GM10847 (cell line): Measurements from ENCODE around the gene TAAR9.

Source experiments
- POLR2A ChIP-seq: IDR thresholded peaks from 2 replicates; pipeline ENCODE4 v1.6.1; 2011; ENCODE audit not compliant: insufficient read length; ENCODE audit errors: extremely low read depth

Gene TAAR9

DNA sequence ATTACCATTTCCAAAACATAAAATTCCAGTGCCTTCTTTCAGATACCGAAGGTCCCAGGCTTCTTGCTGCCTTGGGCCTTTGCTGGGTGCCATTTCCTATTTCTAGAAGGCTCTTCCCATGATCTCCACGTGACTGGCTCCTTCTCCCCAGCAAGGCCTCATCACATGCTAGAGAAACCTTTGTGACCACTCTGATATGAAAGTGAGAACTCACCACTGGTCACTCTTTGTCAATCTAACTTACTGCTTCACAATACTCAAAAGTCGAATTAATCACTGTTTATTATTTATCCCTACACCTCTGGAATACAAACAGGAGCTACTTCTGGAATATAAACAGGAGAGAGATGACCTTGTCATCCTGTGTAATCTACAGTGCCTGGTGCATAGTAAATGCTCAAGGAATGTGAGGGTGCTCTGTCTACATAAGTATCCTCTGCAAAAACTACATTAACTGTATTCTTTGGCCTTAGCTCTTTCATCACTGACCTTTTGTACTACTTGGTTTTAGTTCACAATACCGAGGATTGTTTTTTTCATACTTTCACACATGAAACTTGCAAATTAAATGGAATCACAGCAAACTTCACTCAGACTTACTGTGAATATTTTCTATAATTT lies 26.8 kb upstream of the TAAR9 start:
- TF ChIP-seq POLR2A = no peak

DNA sequence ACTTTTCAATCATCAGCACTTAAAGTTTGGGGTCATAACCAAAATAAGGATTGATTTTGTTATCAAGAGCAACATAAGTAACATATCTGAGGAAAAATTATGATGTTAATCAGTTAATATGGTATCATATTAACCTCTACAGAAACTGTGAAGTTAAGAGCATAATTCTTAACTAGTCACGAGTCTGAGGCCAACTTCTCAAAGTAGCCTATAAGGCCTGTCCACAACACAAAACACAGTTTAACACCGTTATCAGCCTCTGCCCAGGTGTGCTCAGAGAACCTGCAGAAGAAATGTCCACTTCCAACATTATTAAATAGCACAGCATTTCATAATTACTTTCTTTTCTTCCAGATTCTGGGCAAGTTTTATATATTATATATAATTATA lies 26.3 kb upstream of the TAAR9 start:
- no peak for TF ChIP-seq POLR2A

DNA sequence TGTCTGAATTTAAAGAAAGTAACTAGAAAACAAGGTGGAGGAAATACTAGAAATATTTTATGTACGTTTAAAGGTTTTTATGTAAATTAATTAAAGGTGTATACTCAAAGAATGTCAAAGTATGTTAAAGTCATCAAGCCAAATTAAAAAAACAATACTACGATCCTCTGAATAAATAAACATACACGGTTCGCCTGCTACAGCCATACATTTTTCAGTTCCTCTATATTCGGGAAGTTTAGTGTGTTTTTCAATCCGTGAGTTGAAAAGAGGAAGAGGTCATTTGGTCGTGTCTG lies 25.8 kb upstream of the TAAR9 start:
- TF ChIP-seq POLR2A = no peak

DNA sequence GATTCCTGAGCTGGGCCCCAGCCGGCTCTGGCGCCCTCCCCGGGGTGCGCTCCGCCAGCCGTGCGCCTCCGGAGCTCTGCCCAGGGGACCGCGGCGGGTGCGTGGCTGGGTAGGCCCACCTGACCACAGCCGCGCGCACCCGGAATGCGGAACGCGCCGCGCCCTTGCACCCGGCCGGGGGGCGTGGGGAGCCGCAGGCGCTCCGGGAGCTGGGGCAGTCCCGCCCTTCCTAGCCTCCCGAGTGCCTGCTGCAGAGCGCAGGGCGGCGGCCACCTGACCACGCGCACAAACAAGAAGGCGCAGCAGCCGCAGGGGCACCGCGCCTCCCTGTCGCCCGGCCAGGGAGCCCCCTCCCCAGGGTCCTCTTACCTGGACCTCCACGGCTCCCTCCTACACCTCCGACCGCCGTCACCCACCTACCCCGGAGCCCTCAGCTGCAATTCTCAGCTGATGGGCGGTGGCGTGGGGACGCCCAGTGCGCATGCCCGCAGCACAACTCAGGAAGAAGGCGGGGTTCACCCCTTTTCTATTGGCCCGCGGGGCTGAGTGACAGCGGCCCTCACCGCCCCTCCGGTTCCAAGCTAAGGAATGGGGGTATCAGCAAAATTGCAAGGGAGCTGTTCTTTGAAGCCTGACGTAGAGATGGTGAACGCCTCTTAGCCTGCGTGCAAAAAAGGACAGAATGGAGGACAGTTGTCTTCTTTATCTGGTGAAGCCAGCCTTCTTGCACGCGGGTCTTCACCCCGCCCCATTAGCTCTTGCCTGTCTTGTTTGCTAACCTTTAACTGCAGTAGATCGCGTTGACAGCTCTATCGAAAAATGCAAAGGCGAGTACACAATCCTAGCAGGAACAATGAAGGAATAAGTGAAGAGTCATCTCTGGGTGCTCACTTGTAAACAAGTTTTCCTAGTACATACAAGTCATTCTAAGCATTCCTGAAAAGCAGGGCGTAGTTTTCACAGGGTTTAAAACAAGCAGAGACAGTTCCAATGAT lies 25.1 kb upstream of the TAAR9 start, which contains the start of gene STX7:
STX7 (minus strand) TSS at position 479 of the 995 bp plus-strand sequence. CDS start 9,586 bp downstream, outside the sequence.
- TF ChIP-seq POLR2A = peak; percentile 77

DNA sequence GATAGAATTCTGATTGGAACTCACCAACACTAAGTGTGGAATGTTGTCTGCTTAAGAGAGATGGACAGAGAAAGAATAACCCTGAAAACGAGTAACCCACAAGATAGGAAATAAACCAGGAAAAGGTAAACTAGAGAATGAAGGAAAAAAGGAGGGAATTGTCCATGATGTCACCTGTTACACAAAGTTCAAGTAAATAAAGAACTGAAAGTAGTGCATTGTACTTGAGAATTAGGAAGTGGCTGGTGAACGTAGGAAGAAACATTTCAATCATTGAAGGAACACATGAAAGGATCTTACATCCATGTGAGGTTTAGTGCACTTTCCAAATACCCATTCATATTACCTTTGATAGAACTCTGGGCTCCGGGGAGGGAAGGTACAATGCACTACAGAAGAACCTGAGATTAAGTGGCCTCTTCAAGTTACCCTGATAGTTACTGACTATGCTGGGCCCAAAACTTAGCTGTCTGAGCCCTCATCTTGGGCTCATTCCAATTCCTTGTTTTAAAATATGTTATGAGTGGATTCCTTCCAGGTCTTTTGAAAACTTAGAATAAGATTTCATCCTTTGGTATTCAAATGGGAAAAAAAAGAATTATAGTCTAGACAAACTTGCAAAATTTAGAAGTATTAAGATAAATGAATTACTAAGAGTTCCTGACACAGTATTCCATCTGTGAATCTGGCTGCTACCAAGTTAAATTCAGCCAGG lies 24.1 kb upstream of the TAAR9 start:
- no peak for TF ChIP-seq POLR2A

DNA sequence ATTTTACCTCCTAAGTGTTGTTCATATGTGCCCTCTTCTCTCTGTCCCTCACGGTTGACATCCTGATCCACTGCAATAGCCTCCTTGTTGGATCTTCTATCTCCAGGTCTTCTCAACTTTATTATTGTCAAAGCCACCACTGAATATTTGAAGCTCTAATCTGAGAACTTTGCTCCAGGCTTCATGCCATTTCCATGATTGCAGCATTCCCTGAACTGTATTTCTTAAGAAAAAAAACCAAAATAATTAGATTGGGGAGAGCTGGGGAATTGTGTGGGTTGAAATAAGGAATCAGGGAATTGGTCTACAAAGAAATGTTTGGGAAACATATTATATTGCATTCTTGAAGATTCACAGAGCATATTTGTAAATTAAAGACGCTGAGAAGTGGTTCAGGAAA lies 22.7 kb upstream of the TAAR9 start:
- no peak for TF ChIP-seq POLR2A

DNA sequence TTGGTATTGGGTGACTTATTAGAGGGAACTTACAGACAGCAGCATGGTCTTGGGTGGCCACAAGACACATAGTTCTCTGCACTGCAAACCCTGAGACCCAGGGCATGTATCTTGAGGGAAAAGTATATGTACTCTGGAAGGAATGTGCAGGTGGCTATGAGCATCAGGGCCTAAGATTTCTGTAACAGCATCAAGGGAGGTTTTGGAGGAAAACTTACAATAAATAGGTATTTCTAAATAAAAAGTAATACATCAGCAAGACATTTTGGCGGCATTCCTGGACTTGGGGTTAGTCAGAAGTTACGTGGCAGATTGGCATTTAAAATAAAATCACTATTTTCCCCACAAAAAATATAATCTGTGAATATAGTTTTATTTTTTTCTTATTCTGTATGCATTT lies 17.1 kb upstream of the TAAR9 start:
- TF ChIP-seq POLR2A = no peak

DNA sequence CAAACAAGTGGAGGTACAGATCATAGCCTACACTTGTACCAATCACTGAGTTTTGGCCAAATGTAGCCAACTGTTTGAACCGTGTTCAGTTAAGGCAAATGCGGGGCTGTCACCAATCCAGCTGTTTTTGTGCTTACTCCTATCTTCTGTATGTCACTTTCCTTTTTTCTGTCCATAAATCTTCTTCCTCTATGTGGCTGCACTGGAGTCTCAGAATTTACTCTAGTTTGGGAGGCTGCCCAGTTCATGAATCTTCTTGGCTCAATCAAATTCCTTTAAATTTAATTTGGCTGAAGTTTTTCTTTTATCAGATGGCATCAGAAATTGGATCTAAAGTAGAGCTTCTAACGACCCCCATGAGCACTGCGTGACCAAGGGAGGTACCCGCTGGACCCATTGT lies 13.4 kb upstream of the TAAR9 start:
- no peak for TF ChIP-seq POLR2A

DNA sequence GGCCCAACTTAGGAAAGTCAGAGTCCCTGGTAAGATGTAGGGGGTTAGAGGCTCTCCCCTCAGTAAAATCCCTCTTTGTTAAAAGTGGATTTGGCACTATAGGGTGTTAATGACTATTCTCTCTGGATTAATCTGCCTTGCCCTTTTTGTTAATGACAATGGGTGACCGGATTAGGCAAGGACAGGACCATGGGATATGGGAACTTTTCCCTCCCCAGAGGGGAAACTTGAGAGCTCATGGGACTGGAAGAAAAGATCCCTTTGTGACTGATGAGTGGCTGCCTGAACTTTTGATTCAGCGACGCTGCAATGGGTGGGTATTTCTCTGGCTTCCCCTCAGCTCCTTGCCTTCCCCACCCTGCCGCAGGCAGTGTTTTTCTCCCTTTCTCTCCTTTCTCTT lies 12.2 kb upstream of the TAAR9 start:
- TF ChIP-seq POLR2A = no peak

DNA sequence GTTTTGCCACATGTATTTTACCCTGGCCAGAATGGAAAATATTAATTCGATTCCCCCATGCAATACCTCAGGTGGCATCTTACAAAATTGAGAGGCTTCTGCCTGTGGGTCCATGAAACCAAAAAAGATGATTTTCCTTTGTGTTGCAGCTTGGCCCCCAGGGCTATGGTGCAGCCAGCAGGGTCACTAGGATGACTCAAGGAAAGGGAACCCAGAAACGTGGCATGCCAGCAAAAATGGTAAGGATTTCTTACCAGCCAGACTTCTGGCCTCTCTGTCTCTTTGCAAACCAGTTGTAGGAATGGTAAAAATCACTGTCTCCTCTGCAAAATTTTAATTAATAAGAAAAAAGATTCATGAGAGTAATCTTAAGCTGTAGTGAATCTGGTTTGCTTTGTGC lies 11.6 kb upstream of the TAAR9 start:
- TF ChIP-seq POLR2A = no peak

DNA sequence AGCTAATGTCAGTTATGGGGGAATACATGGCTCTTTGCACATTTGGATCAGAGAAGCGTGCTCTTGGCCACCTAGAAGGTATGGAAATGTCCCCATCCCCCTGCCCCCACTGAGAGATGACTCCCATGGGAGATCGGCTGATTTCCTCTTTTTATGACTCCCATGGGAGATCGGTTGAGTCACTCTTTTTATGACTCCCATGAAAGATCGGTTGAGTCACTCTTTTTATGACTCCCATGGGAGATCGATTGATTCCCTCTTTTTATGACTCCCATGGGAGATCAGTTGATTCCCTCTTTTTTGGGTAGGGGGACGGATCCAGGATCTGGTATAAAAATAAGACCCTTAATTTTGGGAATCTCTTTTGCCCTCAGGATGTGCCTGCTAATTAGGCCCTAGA lies 10.3 kb upstream of the TAAR9 start:
- no peak for TF ChIP-seq POLR2A

DNA sequence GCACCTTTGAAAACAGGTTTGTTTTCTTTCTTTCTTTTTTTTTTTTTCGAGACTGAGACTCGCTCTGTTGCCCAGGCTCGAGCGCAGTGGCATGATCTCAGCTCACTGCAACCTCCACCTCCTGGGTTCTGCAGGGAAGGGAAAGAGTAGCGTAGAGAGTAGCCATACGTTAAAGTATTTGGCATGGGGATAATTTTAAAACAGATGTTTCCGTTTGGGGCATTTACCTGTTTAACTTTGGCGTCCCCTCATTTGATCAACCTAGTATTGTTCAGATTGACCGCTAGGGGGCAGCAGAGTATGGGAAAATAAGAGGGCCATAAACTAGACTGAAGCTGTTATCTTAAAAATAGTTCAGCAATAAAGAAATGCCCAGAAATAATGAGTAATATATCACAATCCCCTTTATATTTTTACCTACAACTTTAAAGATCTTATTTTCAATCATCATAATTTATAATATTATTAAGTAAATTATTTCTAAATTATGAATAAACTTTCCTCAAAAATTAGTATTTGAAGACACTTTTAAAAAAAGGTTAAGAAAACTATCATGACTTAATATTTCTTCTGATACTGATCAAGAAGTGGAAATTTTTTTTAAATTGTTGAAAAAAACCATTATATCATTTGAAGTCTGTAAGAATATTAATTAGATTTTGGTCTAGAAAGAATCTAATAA lies 7.6 kb upstream of the TAAR9 start:
- no peak for TF ChIP-seq POLR2A

DNA sequence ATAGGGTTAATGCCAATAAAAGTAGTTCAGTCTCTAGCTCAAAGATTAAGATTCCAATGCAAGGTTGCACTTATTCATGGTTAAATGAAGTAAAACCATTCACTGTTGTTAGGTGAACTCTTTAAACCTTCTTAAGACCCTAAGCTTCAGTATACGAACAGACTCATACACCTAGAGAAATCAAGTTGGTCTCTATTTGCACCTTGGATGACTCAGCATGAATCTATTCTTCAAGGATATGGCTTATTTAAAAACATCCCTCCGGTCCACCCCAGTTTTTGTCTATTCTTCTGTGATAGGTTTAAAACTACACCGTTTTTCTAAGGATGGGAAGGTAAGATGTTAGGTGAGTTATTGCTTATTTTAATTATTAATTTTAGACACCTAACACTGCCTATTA lies 932 bp upstream of the TAAR9 start:
- no peak for TF ChIP-seq POLR2A

DNA sequence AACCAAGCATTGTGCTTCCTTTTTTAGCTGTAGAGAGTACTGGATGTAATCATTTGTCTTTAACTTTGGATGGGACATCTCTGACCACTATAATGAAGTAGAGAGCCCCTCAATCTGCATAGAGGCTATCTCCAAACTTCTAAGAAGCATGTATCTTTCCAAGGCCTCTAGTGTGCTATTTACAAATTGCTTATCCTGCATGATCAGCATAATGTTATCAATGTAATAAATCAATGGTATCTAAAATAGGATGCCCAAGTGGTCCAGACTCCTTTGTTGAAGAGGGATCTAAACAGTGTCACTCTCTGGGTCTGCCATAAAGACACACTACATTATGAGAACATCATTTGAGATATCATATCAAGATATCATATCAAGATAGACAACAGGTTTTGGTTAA lies 6.7 kb downstream of the TAAR9 start:
- TF ChIP-seq POLR2A = no peak

DNA sequence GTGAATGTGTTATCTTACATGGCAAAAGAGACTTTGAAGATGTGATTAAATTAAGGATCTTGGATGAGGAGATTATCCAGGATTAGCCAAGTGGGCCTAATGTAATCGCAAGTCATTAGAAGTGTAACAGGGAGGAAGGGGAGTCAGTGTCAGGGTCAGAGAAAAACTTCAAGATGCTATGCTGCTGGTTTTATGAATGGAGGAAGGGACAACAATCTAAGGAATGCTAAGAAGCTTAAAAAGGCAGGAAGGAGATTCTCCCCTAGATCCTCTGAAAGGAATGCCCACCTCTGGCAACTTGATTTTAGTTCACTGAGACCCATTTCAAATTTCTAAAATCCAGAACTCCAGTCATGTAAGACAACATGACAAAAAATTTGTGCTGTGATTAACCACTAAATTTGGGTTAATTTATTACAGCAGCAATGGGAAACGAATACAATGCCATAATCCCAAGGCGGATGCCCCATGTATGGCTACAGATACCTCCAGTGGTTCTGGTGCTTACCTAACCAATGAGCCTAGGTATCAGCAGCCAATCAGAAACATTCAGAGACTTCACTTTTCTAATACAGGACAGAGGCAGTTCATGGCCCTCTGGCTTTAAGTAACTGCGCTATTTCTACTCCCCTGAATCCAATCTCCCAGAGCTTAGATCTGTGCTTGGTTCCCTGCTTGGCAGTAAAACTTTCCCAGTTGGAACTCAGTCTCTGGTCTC lies 10.8 kb downstream of the TAAR9 start:
- no peak for TF ChIP-seq POLR2A
